Fibroblast of lung (primary cell): Measurements from ENCODE around the gene CFAP97D1. TPM values are rescaled to one million over a fixed set of nuclear protein-coding genes. Genes with fewer than 3 reads are reported as not detected.

Experiments
- DNase-seq, 2 donors: peaks; one replicate each; pipeline versions ENCODE4 v3.0.0 to v3.0.0-alpha.2; 2010; ENCODE audit warnings: low read depth in 2 of 2
- H2AFZ ChIP-seq: 2 replicates; pipeline ENCODE4 v1.5.1; 2012; ENCODE audit warnings: low read length, control low read depth, inconsistent platforms
- H3K27ac ChIP-seq: 2 replicates; pipeline ENCODE4 v1.5.1; 2011; ENCODE audit warnings: low read length, control low read depth; ENCODE audit not compliant: insufficient read depth
- H3K27me3 ChIP-seq: 2 replicates; pipeline ENCODE4 v1.5.1; 2011; ENCODE audit warnings: mild to moderate bottlenecking, low read length; ENCODE audit not compliant: control insufficient read depth, insufficient read depth
- H3K36me3 ChIP-seq: 2 replicates; pipeline ENCODE4 v1.5.1; 2011; ENCODE audit warnings: low read length; ENCODE audit not compliant: control insufficient read depth, insufficient read depth
- H3K4me1 ChIP-seq: 2 replicates; pipeline ENCODE4 v1.5.1; 2011; ENCODE audit warnings: low read length; ENCODE audit not compliant: control insufficient read depth, insufficient read depth; ENCODE audit errors: extremely low read depth
- H3K4me2 ChIP-seq: 2 replicates; pipeline ENCODE4 v1.5.1; 2011; ENCODE audit warnings: low read length, control low read depth; ENCODE audit not compliant: insufficient read depth; ENCODE audit errors: extremely low read depth
- H3K4me3 ChIP-seq, 4 experiments: fragments of 200-600 bp in 1 of 4; sonication (generic) in 1 of 4; replicated peaks in 1 of 4; 2 replicates each; pipeline ENCODE4 v1.5.1; 2011 to 2016; ENCODE audit warnings: low read length in 4 of 4, low read depth in 3 of 4, mild to moderate bottlenecking in 3 of 4, control low read depth in 2 of 4, inconsistent platforms in 1 of 4, mixed read lengths in 1 of 4; ENCODE audit not compliant: insufficient read depth in 1 of 4; ENCODE audit errors: control extremely low read depth in 1 of 4
- H3K79me2 ChIP-seq: 2 replicates; pipeline ENCODE4 v1.5.1; 2012; ENCODE audit warnings: mild to moderate bottlenecking, low read length, inconsistent platforms; ENCODE audit not compliant: control insufficient read depth, insufficient read depth
- H3K9ac ChIP-seq: 2 replicates; pipeline ENCODE4 v1.5.1; 2011; ENCODE audit warnings: mild to moderate bottlenecking, low read length, control low read depth; ENCODE audit not compliant: insufficient read depth
- H3K9me3 ChIP-seq: 2 replicates; pipeline ENCODE4 v1.5.1; 2012; ENCODE audit warnings: low read depth, low read length; ENCODE audit not compliant: control insufficient read depth, insufficient read depth
- H4K20me1 ChIP-seq: 2 replicates; pipeline ENCODE4 v1.5.1; 2011; ENCODE audit warnings: low read length; ENCODE audit not compliant: control insufficient read depth, insufficient read depth; ENCODE audit errors: extremely low read depth
- EZH2 ChIP-seq: IDR thresholded peaks from 2 replicates; pipeline ENCODE4 v1.5.1; 2012; ENCODE audit warnings: low read length, control low read depth, mild to moderate bottlenecking; ENCODE audit errors: missing control alignments
- polyA plus RNA-seq, 2 donors: library from polyadenylated mRNA; depleted of rRNA in 1 of 2; stranded (reverse) in 1 of 2; unstranded in 1 of 2; fragments of >200 nt; gene quantifications; 2 replicates each; pipeline ENCODE4 v1.2.1, GENCODE V29; 2011 to 2012; ENCODE audit warnings: missing spikeins in 1 of 2
- total RNA-seq: library from RNA; depleted of rRNA; stranded (reverse); fragments of >200 nt; gene quantifications from 2 replicates; pipeline ENCODE4 v1.2.1, GENCODE V29; 2014
- TF ChIP-seq, protein P1 (sequence below), 2 donors: IDR thresholded peaks in 1 of 2; conservative IDR thresholded peaks in 1 of 2; 1 replicate in 1 of 2; 2 replicates in 1 of 2; pipeline ENCODE4 v1.5.1; 2011 to 2012; ENCODE audit warnings: low read length in 2 of 2, control low read depth in 1 of 2, inconsistent platforms in 1 of 2, low read depth in 1 of 2, mild to moderate bottlenecking in 1 of 2

The CFAP97D1 gene
- total and polyA plus RNA-seq, 2 donors (not counting 1 experiment from before 2014, with no cell fraction given) = under 0.01 to 0.02 TPM

DNA sequence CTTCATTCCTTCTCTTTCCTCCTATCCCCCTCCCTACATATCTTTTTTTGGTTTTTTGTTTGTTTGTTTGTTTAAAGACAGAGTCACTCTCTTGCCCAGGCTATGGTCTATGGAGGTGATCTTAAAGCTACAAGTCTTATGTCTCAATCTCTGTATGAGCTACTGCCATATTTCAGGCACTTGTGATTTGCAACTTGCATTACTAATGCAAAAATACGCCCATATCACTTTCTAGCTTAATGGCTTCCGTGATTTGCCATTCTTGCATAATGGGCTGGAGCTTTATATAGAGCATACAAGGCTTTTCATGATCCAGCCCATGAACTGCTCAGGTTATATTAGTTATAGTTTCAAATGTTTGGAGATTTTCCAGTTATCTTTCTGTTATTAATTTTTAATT lies 7.5 kb downstream of the CFAP97D1 start:
- no peaks in the 10 kb centered on the region for H3K36me3 ChIP-seq
- no peaks in the 10 kb centered on the region for H3K27me3 ChIP-seq
- peak in 1 of 2 donors; percentile 15 for DNase-seq
- H3K4me3 ChIP-seq = no peak overlapping the region
- H3K9me3 ChIP-seq = no peaks in the 10 kb centered on the region
- H3K4me1 ChIP-seq = peaks cover 4% of the 10 kb centered on the region
- no peak overlapping the region for H3K9ac ChIP-seq
- H4K20me1 ChIP-seq = no peaks in the 10 kb centered on the region
- no peak overlapping the region for H3K4me2 ChIP-seq
- no peak overlapping the region for H3K27ac ChIP-seq
- TF ChIP-seq EZH2 = no peak
- TF ChIP-seq, protein P1, sequence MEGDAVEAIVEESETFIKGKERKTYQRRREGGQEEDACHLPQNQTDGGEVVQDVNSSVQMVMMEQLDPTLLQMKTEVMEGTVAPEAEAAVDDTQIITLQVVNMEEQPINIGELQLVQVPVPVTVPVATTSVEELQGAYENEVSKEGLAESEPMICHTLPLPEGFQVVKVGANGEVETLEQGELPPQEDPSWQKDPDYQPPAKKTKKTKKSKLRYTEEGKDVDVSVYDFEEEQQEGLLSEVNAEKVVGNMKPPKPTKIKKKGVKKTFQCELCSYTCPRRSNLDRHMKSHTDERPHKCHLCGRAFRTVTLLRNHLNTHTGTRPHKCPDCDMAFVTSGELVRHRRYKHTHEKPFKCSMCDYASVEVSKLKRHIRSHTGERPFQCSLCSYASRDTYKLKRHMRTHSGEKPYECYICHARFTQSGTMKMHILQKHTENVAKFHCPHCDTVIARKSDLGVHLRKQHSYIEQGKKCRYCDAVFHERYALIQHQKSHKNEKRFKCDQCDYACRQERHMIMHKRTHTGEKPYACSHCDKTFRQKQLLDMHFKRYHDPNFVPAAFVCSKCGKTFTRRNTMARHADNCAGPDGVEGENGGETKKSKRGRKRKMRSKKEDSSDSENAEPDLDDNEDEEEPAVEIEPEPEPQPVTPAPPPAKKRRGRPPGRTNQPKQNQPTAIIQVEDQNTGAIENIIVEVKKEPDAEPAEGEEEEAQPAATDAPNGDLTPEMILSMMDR (conservative IDR thresholded peaks at IDR 0.05 in 1 of 2, IDR thresholded peaks at IDR 0.05 in 1 of 2; ENCODE audit: low read depth in 1 of 2, low read length in 2 of 2) = no peak
- no peak overlapping the region for H2AFZ ChIP-seq
- no peaks in the 10 kb centered on the region for H3K79me2 ChIP-seq

DNA sequence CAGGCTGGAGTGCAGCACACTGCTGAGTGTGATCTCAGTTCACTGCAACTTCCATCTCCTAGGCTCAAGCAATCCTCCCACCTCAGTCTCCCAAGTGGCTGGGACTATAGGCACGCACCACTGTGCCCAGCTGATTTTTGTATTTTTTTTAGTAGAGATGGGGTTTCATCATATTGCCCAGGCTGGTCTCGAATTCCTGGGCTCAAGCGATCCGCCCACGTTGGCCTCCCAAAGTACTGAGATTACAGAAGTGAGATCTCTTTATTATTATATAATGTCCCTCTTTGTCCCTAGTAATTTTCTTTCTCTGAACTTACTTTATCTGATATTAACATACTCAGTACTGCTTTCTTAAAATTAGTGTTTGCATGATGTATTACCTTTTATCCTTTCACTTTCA lies 8.3 kb downstream of the CFAP97D1 start:
- H3K4me2 ChIP-seq = no peak overlapping the region
- no peaks in the 10 kb centered on the region for H4K20me1 ChIP-seq
- H3K79me2 ChIP-seq = no peaks in the 10 kb centered on the region
- H3K4me3 ChIP-seq = no peak overlapping the region
- no peak overlapping the region for H3K9ac ChIP-seq
- H3K36me3 ChIP-seq = no peaks in the 10 kb centered on the region
- TF ChIP-seq, protein P1 (conservative IDR thresholded peaks at IDR 0.05 in 1 of 2, IDR thresholded peaks at IDR 0.05 in 1 of 2; ENCODE audit: low read depth in 1 of 2, low read length in 2 of 2) = no peak
- TF ChIP-seq EZH2 = no peak
- no peaks in the 10 kb centered on the region for H3K9me3 ChIP-seq
- H3K4me1 ChIP-seq = peaks cover 4% of the 10 kb centered on the region
- DNase-seq = no peak
- no peaks in the 10 kb centered on the region for H3K27me3 ChIP-seq
- no peak overlapping the region for H2AFZ ChIP-seq
- no peak overlapping the region for H3K27ac ChIP-seq

DNA sequence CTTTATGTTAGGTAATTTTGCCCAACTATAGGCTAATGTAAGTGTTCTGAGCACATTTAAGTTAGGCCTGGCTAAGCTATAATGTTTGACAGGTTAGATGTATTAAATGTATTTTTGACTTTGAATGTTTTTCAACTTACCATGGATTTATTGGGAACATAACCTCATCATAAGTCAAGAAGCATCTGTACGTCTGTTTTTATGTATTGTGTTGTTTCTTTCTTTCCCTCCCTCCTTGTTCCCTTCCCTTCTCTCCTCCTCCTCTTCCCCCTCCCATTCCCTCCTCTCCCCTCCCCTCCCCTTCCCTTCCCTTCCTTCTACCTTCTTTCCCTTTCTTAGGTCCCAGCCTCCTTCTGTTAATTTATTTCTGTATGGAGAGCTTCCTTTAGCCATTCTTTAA lies 9.2 kb downstream of the CFAP97D1 start:
- H3K79me2 ChIP-seq = no peaks in the 10 kb centered on the region
- H3K36me3 ChIP-seq = no peaks in the 10 kb centered on the region

More for the DNA sequence above, 9.2 kb downstream of the CFAP97D1 start:
- Histone ChIP-seq H3K4me2 (no peak overlapping the region), H3K9me3 (no peaks in the 10 kb centered on the region), H4K20me1 (no peaks in the 10 kb centered on the region), H3K9ac (no peak overlapping the region), H3K27ac (no peak overlapping the region), H3K4me1 (peaks cover under 1% of the 10 kb centered on the region), H3K4me3 (no peak overlapping the region), H2AFZ (no peak overlapping the region), H3K27me3 (no peaks in the 10 kb centered on the region)
- no peak for DNase-seq
- TF ChIP-seq EZH2 = no peak
- TF ChIP-seq, protein P1 (conservative IDR thresholded peaks at IDR 0.05 in 1 of 2, IDR thresholded peaks at IDR 0.05 in 1 of 2; ENCODE audit: low read depth in 1 of 2, low read length in 2 of 2) = no peak
